Measurements from ENCODE around the gene ZNF445. TPM values are rescaled to one million over a fixed set of nuclear protein-coding genes. Genes with fewer than 3 reads are reported as not detected.
"Not testable (repeated sequence)": the region's sequence is repeated elsewhere in the genome, so short reads cannot be mapped to it uniquely, and the experiment has no call there.

The ZNF445 gene
- total RNA-seq, 3 donors from 2014 or later: 10.0 to 26.4 (median 16.8) TPM

DNA sequence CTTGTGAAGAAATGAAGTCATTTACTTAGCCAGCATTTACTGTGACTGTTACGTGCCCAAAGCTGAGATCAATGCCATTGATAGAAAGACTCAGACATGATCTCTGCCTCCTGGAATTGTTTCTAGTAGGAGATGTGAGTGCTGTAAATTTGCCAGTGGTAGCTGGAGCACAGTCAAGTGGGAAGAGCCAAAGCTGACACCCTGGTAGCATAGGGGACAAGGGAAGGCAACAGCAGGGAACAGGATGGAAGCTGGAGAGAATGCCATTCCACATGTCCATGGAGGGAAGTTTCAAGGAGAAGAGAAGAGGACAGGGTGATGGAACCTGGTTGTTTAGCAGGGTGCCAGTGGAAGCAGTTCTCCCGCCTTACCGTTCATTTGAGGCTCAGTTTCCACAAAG is 74.9 kb downstream of the ZNF445 start:
- no peaks in the 10 kb centered on the region for H3K9me3 ChIP-seq
- TF ChIP-seq, protein P1, sequence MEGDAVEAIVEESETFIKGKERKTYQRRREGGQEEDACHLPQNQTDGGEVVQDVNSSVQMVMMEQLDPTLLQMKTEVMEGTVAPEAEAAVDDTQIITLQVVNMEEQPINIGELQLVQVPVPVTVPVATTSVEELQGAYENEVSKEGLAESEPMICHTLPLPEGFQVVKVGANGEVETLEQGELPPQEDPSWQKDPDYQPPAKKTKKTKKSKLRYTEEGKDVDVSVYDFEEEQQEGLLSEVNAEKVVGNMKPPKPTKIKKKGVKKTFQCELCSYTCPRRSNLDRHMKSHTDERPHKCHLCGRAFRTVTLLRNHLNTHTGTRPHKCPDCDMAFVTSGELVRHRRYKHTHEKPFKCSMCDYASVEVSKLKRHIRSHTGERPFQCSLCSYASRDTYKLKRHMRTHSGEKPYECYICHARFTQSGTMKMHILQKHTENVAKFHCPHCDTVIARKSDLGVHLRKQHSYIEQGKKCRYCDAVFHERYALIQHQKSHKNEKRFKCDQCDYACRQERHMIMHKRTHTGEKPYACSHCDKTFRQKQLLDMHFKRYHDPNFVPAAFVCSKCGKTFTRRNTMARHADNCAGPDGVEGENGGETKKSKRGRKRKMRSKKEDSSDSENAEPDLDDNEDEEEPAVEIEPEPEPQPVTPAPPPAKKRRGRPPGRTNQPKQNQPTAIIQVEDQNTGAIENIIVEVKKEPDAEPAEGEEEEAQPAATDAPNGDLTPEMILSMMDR (IDR thresholded peaks at IDR 0.05): no peak
- intact Hi-C loops (cut with DNase I, micrococcal nuclease): no loop called here

GRCh38 chr3:44400771-44401170 is 76.7 kb downstream of the ZNF445 start:
- ATAC-seq: no peak

More for the DNA sequence above, 74.9 kb downstream of the ZNF445 start:
- no peak overlapping the region for H3K4me3 ChIP-seq
- no peaks in the 10 kb centered on the region for H3K4me1 ChIP-seq (ENCODE audit: low read depth)
- H3K36me3 ChIP-seq (ENCODE audit: low read depth): no peaks in the 10 kb centered on the region
- ATAC-seq (no peak), DNase-seq (no peak)

GRCh38 chr3:44398853-44399252 is 78.6 kb downstream of the ZNF445 start:
- no peaks in the 10 kb centered on the region for H3K9me3 ChIP-seq
- no peaks in the 10 kb centered on the region for H3K36me3 ChIP-seq (ENCODE audit: low read depth)
- DNase-seq (no peak), ATAC-seq (no peak)
- no peaks in the 10 kb centered on the region for H3K4me1 ChIP-seq (ENCODE audit: low read depth)
- no peak overlapping the region for H3K4me3 ChIP-seq
- TF ChIP-seq, protein P1 (IDR thresholded peaks at IDR 0.05): no peak
- intact Hi-C loops (cut with DNase I, micrococcal nuclease): no loop called here

More at GRCh38 chr3:44400771-44401170, 76.7 kb downstream of the ZNF445 start:
- H3K9me3 ChIP-seq: no peaks in the 10 kb centered on the region
- DNase-seq: no peak
- H3K4me1 ChIP-seq (ENCODE audit: low read depth): no peaks in the 10 kb centered on the region
- no peaks in the 10 kb centered on the region for H3K36me3 ChIP-seq (ENCODE audit: low read depth)
- no peak overlapping the region for H3K4me3 ChIP-seq
- intact Hi-C loops (cut with DNase I, micrococcal nuclease): no loop called here
- TF ChIP-seq, protein P1 (IDR thresholded peaks at IDR 0.05): no peak

- intact Hi-C loops (cut with DNase I, micrococcal nuclease); H3K9me3 ChIP-seq; ATAC-seq; H3K4me1 ChIP-seq (ENCODE audit: low read depth); DNase-seq; H3K4me3 ChIP-seq; H3K36me3 ChIP-seq (ENCODE audit: low read depth): not testable (repeated sequence)
Measured at GRCh38 chr3:44398271-44398670, 79.2 kb downstream of the ZNF445 start.

DNA sequence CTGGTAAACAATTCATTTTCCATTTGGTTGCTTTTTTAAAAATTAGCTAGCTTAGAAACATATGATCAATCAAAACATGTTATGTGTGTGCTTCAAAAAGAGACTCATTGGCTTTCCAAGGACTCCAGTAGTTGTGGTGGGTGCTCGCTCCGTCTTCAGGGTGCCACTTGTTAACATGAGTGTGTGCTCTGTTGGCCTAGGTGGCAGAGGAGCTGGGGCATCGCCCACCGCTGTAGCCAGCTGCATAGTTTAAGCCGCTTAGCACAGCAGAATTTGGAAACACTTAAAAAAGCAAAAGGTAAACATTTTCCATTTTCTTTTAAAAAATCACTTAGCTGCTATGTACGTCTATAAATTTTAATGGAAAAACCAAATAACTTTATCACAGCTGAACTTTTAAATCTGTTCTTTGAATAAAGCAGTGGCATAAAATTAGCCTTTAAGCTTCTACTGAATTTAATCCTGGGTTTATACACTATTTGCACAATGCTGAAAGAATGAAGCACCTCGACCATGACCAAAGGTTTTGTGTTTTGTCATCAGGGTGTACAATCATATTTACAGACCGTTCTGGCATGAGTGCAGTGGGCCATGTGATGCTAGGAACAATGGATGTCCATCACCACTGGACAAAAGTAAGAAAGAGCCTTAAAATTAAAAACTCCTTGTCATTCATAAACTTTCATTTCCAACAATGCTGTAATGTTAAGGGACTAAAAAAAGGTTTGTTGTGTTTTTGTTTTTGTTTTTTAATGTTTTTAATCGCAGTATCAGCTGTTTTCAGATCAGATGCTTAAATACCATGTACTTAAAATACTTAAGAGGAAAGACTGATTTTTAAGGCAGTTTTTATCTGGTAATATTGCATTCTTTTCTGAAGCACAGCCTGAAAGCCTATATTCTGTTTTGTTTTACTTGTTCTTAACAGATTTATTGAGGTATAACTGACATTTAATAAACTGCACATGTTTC is 81.0 kb downstream of the ZNF445 start:
- TF ChIP-seq, protein P1 (IDR thresholded peaks at IDR 0.05): no peak
- DNase-seq (no peak), ATAC-seq (no peak)
- intact Hi-C loops (cut with DNase I, micrococcal nuclease): no loop called here
- no peaks in the 10 kb centered on the region for H3K36me3 ChIP-seq (ENCODE audit: low read depth)
- H3K9me3 ChIP-seq: no peaks in the 10 kb centered on the region
- H3K4me3 ChIP-seq: no peak overlapping the region
- no peaks in the 10 kb centered on the region for H3K4me1 ChIP-seq (ENCODE audit: low read depth)

GRCh38 chr3:44395714-44396113 is 81.8 kb downstream of the ZNF445 start:
- no peak overlapping the region for H3K4me3 ChIP-seq
- no peak for ATAC-seq
- no peak for DNase-seq
- H3K9me3 ChIP-seq: no peaks in the 10 kb centered on the region
- TF ChIP-seq, protein P1 (IDR thresholded peaks at IDR 0.05): no peak
- intact Hi-C loops (cut with DNase I, micrococcal nuclease): no loop called here
- no peaks in the 10 kb centered on the region for H3K36me3 ChIP-seq (ENCODE audit: low read depth)
- H3K4me1 ChIP-seq (ENCODE audit: low read depth): no peaks in the 10 kb centered on the region
